B cell (primary cell): ENCODE data around the gene HMX2.

Source experiments
- EZH2 ChIP-seq: IDR thresholded peaks from 2 replicates; pipeline ENCODE4 v1.6.1; 2012; ENCODE audit warnings: borderline replicate concordance, low read depth, mild to moderate bottlenecking, moderate library complexity, low read length; ENCODE audit not compliant: insufficient read depth, poor library complexity, severe bottlenecking
- TF ChIP-seq, protein P1 (sequence below): fragments of 200-600 bp; IDR thresholded peaks from one replicate; pipeline ENCODE4 v1.8.0; 2022; ENCODE audit warnings: antibody characterized with exemption, mild to moderate bottlenecking

DNA sequence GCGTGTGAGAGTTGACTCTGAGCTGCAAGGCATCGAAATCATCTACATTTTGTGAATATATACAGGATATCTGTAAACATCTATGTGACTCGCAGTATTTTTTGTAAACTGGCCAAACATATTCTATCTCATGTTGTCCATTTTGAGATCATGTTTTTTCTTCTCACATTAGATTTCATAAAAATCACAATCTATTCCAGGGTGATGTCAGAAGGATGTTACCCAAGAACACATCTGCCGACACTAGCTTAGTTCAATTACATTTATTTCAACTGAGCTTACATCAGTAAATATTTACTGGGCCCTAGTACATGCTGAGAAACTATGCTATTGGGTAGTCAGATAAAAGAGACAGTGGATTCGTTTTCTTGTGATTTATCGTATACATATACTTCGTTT, 3.8 kb downstream of the HMX2 start:
- TF ChIP-seq, protein P1, sequence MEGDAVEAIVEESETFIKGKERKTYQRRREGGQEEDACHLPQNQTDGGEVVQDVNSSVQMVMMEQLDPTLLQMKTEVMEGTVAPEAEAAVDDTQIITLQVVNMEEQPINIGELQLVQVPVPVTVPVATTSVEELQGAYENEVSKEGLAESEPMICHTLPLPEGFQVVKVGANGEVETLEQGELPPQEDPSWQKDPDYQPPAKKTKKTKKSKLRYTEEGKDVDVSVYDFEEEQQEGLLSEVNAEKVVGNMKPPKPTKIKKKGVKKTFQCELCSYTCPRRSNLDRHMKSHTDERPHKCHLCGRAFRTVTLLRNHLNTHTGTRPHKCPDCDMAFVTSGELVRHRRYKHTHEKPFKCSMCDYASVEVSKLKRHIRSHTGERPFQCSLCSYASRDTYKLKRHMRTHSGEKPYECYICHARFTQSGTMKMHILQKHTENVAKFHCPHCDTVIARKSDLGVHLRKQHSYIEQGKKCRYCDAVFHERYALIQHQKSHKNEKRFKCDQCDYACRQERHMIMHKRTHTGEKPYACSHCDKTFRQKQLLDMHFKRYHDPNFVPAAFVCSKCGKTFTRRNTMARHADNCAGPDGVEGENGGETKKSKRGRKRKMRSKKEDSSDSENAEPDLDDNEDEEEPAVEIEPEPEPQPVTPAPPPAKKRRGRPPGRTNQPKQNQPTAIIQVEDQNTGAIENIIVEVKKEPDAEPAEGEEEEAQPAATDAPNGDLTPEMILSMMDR, result no peak
- no peak for TF ChIP-seq EZH2
